Stimulated activated CD8-positive, alpha-beta memory T cell treated with anti-CD3 and anti-CD28 coated beads, Interleukin-12 subunit alpha, Interleukin-12 subunit beta, amount 100 ng/mL, for 1 hour (primary cell): ENCODE results near the gene SPIB.

Source experiments
- DNase-seq: peaks from one replicate; pipeline ENCODE4 v3.0.0-alpha.2; 2020; ENCODE audit warnings: low read depth

Gene SPIB

DNA sequence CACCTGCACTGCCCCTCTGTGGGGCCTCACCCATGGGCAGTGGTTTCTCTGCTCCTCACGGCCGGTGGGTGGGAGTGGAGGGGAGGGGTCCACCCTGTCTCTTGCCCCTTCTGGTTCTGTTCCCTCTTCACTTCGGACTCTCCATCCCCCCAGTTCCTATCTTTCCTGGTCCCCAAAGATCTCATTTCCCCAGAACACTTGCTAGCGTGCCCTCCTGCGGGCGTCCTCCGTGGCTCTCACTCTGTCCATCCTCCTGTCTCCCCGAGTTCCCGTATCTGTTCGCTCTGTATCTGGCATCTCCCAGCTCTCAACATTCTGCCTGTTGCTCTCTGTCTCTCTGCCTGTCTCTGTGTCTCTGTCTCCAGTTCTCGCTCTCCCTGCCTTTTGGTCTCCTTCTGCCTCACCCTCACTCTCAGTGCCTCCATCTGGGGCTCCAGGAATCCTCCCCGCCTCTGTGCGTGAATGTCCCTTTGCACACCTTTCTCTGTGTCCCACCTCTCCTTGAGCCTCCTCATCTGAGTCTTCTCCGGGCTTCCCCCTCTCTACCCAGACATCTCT lies 363 bp downstream of the SPIB start:
- no peak for DNase-seq

DNA sequence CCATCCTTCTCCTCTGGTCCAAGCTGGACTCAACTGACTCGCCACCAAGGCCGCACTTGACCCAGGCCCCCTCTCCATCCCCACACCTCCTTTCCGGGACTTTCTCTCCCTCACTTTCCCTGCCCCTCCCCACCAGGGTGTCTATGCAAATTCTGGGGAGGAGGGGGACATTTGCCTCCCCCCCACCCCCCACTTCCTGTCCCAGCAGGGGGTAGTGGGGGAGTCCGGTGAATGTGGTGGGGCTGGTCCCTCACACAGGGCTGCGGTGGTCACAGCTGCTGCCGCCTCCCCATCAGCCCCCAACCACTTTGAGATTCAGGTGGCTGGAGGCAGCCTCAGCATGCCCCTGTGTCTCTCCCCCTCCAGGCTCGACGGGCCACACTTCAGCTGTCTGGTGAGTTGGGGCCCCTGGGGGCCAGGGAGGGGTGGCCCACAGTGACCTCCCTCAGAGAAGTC lies 870 bp downstream of the SPIB start:
- DNase-seq: no peak

DNA sequence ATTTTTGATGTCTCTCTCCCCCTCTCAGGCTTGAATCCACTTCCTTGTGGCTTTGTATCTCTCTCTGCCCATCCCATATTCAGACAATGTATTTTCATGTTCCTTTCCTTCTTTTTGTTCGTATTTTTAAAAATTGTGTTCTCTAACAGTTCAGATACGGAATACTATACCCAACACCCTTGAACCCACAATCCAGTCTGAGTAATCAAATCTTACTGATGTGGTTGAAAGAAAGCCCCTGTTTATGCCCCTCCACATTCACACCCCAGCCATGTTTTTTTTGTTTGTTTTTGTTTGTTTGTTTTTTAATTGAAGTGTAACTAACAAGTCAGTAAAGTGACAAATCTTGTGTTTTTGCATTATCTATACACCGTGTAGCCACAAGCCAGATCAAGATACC lies 1.4 kb downstream of the SPIB start:
- no peak for DNase-seq

DNA sequence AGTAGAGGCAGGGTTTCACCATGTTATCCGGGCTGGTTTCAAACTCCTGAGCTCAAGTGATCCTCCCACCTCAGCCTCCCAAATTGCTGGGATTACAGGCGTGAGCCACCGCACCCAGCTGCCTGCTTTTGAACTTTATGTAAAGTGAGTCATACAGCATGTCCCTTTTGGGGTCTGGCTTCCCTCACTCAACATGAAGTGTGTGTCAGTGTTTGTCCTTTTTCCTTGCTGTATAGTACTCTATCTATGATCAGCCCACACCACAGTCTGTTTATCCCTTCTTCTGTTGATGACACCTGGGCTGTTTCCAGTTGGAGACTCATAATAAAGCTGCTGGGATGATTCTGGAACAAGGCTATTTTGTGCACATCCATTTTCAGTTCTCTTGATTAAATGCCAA lies 2.1 kb downstream of the SPIB start:
- no peak for DNase-seq

DNA sequence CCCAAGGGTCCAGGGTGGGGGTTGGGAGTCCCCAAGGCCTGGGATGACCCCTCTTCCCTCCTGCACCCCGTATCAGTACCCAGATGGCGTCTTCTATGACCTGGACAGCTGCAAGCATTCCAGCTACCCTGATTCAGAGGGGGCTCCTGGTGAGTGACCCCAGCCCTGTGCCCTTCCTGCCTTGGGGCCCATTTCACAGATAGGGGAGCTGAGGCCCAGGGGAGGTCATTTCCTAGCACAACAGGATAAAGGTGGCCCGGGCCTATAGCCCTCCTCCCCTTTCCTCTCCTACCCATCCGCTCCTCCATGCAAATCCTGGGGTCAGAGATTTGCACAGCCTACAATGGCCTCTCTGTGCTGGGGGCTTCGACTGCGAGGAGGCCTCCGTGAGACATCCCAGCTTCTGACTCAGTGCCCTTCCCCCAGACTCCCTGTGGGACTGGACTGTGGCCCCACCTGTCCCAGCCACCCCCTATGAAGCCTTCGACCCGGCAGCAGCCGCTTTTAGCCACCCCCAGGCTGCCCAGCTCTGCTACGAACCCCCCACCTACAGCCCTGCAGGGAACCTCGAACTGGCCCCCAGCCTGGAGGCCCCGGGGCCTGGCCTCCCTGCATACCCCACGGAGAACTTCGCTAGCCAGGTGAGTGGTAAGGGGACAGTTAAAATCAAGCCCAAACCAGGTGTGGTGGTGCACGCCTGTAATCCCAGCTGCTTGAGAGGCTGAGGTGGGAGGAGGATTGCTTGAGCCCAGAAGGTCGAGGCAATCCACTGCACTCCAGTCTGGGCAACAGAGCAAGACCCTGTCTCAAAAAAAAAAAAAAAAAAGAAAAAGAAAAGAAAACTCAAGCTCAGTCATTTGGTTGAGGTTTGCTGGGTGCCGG lies 3.9 kb downstream of the SPIB start:
- DNase-seq: no peak

DNA sequence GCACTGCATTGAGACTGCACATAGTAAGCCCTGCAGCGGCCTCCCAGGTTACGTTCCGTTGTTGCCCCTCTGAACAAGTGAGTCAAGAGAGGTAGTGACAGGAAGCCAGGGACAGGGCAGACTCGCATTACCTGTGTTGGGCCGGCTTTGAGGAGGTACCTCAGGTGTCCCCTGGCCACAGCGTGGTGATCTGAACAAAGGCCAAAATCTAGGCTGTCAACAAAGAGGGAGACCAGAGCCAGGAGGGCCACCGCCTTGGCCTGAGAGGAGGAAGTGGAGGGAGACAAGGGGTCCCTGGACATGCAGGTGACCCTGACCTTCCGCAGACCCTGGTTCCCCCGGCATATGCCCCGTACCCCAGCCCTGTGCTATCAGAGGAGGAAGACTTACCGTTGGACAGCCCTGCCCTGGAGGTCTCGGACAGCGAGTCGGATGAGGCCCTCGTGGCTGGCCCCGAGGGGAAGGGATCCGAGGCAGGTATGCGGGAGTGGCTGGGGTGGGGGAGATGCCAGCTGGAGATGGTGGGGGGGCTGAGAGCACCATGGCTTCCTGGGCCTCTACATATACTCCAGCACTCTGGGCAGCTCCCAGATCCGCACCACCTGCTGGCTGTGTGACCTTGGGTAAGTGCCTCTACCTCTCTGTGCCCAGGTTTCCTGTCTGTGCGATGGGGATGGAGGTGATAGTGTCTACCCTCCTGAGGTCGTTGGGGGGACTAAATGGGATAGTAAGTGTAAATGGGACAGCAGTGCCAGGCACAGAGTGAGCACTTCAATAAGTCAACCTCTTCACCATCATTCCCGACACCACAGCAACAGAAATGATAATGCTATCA lies 4.8 kb downstream of the SPIB start:
- no peak for DNase-seq

DNA sequence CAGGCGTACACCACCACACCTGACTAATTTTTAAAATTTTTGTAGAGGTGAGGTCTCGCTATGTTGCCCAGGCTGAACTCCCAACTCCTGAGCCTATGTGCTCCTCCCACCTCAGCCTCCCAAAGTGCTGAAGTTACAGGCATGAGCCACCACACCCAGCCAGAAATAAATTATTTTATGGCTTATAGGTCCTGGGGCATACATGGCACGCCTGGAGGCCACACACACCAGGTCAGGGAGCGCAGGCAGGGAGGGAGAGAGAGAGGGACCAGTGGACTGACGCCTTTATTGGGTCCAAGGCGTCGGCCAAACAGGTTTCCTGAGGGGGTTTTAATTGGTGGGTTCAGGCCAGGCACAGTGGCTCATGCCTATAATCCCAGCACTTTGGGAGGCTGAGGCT lies 6.8 kb downstream of the SPIB start:
- DNase-seq: no peak

DNA sequence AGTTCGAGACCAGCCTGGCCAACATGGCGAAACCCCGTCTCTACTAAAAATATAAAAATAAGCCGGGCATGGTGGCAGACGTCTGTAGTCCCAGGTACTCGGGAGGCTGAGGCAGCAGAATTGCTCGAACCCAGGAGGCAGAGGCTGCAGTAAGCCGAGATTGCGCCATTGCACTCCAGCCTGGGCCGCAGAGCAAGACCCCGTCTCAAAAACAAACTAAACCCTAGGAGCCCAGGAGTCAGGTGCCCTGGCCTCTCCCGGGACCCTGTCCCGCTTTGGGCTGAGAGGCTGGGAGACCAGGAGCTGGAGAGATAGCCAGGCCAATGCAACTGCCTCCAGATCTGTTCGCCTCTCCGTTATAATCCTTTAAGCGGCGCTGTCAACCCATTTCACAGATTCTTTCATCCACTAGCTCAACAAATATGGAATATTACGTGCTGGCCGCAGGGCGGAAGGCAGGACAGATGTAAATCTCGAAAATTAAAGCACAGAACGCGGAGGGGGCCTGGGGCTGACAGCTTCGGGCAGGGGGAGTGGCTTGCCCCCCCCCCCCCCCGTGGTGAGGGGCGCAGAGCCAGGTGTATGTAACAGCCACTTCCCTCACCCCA lies 8.7 kb downstream of the SPIB start:
- DNase-seq: no peak

DNA sequence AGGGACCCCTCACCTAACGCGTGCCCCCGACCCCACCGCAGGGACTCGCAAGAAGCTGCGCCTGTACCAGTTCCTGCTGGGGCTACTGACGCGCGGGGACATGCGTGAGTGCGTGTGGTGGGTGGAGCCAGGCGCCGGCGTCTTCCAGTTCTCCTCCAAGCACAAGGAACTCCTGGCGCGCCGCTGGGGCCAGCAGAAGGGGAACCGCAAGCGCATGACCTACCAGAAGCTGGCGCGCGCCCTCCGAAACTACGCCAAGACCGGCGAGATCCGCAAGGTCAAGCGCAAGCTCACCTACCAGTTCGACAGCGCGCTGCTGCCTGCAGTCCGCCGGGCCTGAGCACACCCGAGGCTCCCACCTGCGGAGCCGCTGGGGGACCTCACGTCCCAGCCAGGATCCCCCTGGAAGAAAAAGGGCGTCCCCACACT lies 9.3 kb downstream of the SPIB start:
- no peak for DNase-seq

DNA sequence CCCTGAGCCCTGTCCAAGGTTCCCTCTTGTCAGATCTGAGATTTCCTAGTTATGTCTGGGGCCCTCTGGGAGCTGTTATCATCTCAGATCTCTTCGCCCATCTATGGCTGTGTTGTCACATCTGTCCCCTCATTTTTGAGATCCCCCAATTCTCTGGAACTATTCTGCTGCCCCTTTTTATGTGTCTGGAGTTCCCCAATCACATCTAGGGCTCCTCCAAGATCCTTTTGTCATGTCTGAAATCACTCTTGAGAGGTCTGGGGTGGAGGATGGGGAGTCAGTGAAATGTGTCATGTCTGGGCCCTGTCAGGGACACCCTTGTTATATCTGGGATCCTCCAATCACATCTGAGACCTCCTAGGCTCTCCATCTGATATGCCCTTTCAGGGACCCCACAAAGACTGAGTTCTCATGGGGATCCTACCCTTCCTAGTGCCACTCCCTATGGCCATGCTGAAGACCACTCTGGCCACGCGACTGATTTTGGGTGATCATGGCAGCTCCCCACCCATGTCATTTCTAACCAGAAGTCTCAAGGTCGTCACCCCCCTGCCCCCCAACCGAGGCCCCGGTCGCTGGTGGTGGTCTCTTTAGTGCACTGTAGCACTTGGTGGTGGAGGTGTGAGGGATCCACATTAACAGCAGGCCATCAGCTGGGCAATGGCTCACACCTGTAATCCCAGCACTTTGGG lies 10.2 kb downstream of the SPIB start:
- no peak for DNase-seq

DNA sequence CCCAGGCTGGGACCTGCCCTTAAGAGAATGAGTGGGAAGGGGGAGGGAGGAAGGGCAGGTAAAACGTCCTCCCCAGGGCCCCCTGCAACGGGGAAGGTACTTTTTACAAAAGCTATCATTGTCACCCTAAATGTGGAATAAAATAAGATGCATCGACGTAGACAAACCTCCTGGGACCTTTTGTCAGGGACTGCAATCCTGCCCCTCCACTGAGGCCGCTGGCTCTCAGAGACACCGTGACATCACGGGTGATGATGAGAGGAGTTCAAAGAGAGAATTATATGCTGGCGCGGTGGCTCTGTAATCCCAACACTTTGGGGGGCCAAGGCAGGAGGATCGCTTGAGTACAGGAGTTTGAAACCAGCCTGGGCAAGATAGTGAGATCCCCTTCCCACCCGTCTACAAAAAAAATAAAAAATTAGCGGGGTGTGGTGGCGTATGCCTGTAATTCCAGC lies 12.2 kb downstream of the SPIB start:
- no peak for DNase-seq

DNA sequence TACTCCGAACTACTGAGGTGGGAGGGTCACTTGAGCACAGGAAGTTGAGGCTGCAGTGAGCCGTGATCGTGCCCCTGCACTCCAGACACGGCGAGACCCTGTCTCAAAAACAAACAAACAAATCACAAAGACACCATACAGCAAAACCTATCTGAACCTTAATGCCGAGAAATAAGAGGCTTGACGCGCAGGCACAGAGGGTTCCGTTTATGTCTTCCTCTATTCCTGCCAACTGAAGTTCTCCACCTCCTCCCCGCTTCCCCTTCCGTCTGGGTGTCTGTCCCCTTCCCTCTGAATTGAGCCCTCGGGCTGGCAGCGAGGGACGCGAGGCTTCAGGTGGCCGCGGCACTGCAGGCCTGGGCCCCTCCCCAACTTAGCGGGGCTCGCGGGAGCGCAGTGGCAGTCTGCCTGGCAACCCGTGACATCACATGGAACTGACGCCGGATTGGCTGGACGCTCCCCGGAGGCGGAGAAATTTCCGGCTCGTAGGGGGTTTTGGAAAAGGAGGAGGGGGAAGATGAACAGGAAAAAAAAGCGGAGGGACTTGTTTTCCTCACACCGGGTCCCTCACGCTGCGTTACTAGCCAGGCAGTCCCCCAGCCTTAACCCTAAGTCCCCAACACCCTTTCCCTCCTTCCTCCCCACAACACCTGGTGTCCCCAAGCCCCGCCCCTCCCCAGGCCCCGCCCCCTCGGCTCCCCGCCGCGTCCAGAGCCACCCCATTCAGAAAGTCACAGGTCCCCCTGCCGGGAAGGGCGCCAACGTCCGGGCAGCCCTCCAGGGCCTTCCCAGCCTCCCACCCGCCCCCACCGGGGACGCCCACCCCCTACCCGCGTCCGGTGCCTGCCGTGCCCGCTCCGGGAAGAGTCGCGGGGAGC lies 12.8 kb downstream of the SPIB start:
- peak; percentile 80 for DNase-seq

DNA sequence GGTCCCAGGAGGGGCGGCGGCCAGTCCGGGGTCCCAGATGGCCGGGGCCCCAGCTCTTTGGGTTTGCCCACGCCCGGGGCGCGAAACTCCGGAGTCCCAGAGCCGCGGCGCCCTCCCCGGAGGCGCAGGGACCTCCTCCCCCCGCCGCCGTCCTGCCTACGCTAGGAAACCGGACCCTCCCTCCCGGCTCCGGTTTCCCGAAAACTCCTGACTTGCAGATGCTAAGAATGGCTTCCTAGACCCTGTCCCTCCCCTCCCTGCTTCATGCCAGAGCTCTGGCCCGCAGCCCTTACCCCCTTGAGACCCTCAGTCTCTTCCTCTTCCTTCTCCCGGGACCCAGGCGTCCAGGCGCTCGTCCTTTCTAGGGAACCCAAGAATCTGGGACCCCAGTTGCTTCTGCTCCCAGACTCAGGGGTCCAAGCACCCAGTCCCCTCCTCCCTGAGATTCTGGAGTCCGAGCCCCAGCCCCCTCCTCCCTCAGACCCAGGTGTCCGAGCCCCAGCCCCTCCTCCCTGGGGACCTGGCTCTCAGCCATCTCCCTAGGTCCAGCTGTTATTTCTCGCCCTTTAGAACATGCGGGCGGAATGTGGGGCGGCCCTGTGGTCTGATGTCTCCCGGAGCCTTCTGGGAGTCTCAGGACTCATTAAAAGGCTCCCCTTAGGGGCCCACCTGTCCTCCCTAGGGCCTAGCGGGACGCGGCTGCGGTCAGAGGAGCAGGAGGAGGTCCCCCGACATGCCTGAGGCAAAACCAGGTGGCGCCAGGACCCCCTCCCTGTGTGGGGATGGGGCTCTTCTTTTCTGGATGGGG lies 13.7 kb downstream of the SPIB start, which contains the start of gene MYBPC2:
MYBPC2 (plus strand) TSS at position 672 of the 808 bp plus-strand sequence; CDS start at position 734, 62 bp downstream.
- no peak for DNase-seq

DNA sequence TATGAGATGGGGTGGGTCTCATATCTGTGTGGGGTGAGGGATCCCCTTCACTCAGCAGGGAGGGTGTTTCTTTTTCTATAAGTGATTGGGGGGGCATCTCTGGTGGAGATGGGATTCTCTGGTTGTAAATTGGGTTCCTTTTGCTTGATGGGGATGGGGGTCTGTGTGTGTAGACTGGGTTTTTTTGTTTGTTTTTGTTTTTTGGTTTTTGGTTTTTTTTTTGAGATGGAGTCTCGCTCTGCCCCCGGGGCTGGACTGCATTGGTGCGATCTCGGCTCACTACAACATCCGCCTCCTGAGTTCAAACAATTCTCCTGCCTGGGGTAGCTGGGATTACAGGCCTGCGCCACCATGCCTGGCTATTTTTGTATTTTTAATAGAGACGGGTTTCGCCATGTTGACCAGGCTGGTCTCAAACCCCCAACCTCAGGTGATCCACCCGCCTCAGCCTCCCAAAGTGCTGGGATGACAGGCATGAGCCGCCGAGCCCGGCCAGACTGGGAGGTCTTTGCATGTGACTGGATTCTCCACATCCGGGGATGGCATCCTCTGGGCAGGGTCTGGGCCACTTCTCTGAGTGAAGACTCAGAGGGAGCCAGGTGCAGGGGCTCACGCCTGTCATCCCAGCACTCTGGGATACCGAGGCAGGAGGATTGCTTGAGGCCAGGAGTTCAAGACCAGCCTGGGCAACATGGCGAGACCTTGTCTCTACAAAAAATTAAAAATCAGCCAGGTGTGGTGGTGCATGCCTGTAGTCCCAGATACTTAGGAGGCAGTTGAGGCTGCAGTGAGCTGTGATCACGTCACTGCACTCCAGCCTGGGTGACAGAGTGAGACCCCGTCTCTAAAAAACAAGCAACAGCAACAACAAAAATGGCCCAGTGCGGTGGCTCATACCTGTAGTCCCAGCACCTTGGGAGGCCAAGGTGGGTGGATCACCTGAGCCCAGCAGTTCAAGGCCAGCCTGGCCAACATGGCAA lies 14.8 kb downstream of the SPIB start:
- DNase-seq: no peak

DNA sequence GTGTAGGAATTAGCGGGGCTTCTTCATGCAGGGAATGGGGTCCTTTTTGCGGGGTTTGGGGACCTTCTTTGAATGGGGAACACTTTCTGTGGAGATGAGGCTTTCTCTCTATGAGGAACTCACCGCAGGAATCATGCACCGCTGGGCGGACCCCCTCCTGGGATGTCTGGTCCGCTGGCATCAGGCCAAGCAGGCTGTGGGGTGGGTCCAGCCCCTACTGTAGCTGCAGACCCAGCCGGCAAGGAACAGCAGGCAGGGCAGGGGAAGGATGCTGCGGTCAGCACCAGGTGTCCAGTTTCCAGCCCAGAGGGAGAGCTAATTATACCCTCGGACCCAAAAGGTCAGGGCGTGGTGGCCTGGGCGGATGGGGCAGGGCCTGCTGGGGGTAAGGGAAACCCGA lies 15.8 kb downstream of the SPIB start:
- no peak for DNase-seq

DNA sequence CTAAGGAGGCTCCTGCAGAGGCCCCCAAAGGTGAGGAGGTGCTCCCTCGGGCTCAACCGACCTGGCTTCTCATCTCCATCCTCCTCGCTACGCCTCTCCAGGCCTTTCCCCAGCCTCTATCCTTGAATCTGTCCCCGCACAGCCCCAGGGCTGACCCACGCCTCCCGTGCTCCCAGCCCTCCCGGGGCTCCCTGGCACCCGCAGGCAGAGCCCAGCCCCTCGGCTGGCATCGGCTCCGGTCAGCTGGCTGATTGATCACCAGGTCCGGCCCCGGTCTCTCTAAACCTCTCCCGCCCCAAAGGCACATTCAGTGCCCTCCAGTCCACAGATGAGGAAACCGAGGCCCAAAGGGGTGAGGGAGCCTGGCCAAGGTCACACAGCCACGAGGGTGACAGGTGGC lies 16.5 kb downstream of the SPIB start:
- no peak for DNase-seq

DNA sequence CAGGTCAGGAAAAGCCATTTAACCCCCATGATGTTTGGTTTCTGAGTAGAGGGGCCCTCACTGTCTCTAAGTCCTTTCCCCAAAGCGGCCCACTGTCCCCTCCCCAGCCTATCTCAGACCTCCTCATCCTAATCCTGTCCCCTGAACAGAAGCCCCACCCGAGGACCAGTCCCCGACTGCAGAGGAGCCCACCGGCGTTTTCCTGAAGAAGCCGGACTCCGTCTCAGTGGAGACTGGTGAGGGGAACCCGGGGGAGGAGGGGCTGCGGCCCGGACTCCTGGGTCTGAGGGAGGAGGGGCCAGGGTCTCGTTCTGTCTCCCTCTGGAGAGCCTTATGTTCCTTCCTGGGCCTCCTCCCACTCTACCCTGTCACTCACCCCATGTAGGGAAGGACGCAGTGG lies 16.9 kb downstream of the SPIB start:
- DNase-seq: no peak

DNA sequence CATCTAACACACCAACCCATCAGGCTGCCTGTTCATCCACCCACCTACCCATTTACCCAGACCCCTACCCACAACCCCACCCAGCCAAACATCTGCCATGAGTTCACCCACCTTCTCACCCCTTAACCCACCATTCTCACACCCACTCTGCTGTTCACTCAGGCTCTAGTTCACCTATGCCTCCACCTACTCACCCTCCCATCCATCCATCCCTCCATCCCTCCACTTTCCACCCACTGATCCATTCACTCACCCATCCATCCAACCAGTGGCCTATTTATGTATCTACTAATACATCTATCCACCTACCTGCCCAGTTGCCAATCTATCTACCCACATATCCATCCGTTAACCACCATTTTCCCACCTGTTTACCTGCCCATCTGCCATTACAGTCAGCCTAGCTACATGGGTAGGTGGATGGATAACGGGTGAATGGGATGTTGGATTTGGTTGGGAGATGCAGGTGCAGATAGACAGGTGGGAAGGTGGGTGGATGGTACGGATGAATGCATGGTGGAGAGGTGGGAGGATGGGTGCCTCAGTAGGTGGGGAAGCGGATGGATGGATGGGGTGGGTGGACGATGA lies 19.2 kb downstream of the SPIB start:
- DNase-seq: no peak
